IMR-90 (cell line): ENCODE measurements around the gene GPR35.

Experiments
- BHLHE40 ChIP-seq: fragments of 150-350 bp; IDR thresholded peaks from 2 replicates; pipeline ENCODE4 v1.6.1; 2016; ENCODE audit warnings: mild to moderate bottlenecking, low read depth, low read length
- MAFK ChIP-seq: IDR thresholded peaks from 2 replicates; pipeline ENCODE4 v1.6.1; 2012; ENCODE audit warnings: low read depth, low read length, improper control_type of control experiment
- POLR2A ChIP-seq: IDR thresholded peaks from 2 replicates; pipeline ENCODE4 v1.6.1; 2012; ENCODE audit warnings: mild to moderate bottlenecking, low read depth, low read length
- RAD21 ChIP-seq: IDR thresholded peaks from 2 replicates; pipeline ENCODE4 v1.6.1; 2012; ENCODE audit warnings: low read length, improper control_type of control experiment
- RCOR1 ChIP-seq: IDR thresholded peaks from 2 replicates; pipeline ENCODE4 v1.6.1; 2012; ENCODE audit warnings: mild to moderate bottlenecking, low read length, improper control_type of control experiment; ENCODE audit not compliant: insufficient replicate concordance
- SMC3 ChIP-seq: fragments of 150-350 bp; IDR thresholded peaks from 2 replicates; pipeline ENCODE4 v1.6.1; 2016; ENCODE audit warnings: low read depth, mild to moderate bottlenecking, antibody characterized with exemption, low read length, moderate library complexity
- USF2 ChIP-seq: fragments of 150-350 bp; IDR thresholded peaks from 2 replicates; pipeline ENCODE4 v1.6.1; 2017; ENCODE audit warnings: mild to moderate bottlenecking, antibody characterized with exemption, low read length, low read depth
- TF ChIP-seq, protein P1 (sequence below): conservative IDR thresholded peaks from 2 replicates; pipeline ENCODE4 v1.5.1; 2012; ENCODE audit warnings: mild to moderate bottlenecking, low read depth, low read length, improper control_type of control experiment

- TF ChIP-seq, protein P1, sequence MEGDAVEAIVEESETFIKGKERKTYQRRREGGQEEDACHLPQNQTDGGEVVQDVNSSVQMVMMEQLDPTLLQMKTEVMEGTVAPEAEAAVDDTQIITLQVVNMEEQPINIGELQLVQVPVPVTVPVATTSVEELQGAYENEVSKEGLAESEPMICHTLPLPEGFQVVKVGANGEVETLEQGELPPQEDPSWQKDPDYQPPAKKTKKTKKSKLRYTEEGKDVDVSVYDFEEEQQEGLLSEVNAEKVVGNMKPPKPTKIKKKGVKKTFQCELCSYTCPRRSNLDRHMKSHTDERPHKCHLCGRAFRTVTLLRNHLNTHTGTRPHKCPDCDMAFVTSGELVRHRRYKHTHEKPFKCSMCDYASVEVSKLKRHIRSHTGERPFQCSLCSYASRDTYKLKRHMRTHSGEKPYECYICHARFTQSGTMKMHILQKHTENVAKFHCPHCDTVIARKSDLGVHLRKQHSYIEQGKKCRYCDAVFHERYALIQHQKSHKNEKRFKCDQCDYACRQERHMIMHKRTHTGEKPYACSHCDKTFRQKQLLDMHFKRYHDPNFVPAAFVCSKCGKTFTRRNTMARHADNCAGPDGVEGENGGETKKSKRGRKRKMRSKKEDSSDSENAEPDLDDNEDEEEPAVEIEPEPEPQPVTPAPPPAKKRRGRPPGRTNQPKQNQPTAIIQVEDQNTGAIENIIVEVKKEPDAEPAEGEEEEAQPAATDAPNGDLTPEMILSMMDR, result no peak
- TF ChIP-seq RAD21 (no peak), BHLHE40 (no peak), RCOR1 (no peak), USF2 (no peak), POLR2A (no peak), SMC3 (no peak), MAFK (no peak)
These were observed 25.1 kb downstream of the GPR35 start for GRCh38 chr2:240650254-240650965.
